ENCODE results near the gene ACADM.
"Not testable (repeated sequence)": the region's sequence is repeated elsewhere in the genome, so short reads cannot be mapped to it uniquely, and the experiment has no call there.

ACADM gene

DNA sequence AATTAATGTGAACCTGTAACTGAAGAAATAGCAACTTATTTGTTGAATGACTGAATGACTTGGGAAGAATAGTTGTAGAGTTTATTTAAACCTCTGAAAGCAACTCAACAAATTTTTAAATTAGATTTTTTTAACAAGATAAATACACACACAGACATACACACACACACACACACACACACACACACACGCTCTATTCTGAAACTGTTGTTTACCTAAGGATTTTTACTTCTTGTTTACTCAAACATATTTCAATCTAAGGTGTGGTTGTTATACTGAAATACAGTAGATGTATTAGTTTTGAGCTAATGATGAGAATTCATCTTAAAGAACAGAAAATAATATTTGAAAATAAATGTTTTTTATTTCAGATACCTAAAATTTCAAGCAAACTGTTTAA lies 11.5 kb downstream of the ACADM start:
- DNase-seq (ENCODE audit: low read depth, low spot score): no peak

GRCh38 chr1:75742047-75742625 lies 17.6 kb downstream of the ACADM start:
- DNase-seq (ENCODE audit: low read depth, low spot score): no peak

- DNase-seq (ENCODE audit: low read depth, low spot score): no peak
These were observed 20.8 kb downstream of the ACADM start for GRCh38 chr1:75745276-75745675.

DNA sequence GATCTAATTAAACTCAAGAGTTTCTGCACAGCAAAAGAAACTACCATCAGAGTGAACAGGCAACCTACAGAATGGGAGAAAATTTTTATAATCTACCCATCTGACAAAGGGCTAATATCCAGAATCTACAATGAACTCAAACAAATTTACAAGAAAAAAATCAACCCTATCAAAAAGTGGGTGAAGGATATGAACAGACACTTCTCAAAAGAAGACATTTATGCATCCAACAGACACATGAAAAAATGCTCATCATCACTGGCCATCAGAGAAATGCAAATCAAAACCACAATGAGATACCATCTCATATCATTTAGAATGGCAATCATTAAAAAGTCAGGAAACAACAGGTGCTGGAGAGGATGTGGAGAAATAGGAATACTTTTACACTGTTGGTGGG lies 32.7 kb downstream of the ACADM start:
- DNase-seq (ENCODE audit: low read depth, low spot score): not testable (repeated sequence)

- DNase-seq (ENCODE audit: low read depth, low spot score): not testable (repeated sequence)
These were observed 34.0 kb downstream of the ACADM start for GRCh38 chr1:75758543-75758942.

GRCh38 chr1:75764057-75764655 lies 39.6 kb downstream of the ACADM start:
- DNase-seq (ENCODE audit: low read depth, low spot score): no peak

- DNase-seq (ENCODE audit: low read depth, low spot score): no peak
These were observed 41.3 kb downstream of the ACADM start for GRCh38 chr1:75765697-75766355.

- no peak for DNase-seq (ENCODE audit: low read depth, low spot score)
These were observed 43.5 kb downstream of the ACADM start for GRCh38 chr1:75768016-75768415.

DNA sequence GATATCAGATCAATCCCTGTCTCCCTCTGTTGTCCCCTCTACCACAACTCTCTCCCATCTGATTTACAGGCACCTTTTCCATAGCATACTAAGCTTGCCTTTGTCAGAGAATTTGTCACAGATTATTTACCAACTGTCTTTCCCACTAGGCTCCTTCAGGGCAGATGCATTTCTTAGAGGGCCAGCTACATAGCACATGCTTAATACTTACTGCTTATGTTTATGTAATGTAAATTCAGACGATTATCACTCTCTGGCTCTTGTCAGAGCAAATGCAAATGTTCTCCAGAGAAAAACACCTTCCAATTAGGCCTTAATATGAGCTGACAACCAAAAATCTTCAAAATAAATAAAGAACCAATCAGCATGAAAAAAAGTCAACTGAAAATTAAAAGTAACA lies 46.3 kb downstream of the ACADM start:
- DNase-seq (ENCODE audit: low read depth, low spot score): no peak

DNA sequence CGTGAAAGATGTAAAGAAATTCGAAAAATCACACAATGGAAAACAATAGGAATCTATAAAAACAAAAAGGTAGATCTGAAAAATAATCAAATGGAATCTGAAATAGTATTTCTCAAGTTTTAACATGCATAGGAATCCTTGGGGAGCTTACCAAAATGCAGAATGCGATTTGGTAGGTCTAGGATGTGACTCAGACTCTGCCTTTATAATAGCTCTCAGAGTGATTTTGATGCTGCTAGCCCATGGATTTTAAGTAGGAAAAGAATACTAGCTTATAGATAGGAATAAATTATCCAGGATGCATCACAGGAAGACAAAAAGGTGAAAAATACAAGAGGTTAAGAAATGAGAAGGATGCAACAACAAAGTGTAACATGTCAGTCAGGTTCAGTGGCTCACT lies 47.5 kb downstream of the ACADM start:
- no peak for DNase-seq (ENCODE audit: low read depth, low spot score)

DNA sequence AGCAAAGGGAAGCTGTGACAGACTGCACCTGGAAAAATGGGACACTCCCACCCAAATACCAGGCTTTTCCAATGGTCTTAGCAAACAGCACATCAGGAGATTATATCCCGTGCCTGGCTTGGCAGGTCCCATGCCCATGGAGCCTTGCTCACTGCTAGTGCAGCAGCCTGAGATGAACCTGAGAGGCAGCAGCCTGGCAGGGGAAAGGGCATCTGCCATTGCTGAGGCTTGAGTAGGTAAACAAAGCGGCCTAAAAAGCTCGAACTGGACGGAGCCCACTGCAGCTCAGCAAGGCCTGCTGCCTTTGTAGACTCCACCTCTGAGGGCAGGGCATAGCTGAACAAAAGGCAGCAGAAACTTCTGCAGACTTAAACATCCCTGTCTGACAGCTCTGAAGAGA lies 53.3 kb downstream of the ACADM start:
- DNase-seq (ENCODE audit: low read depth, low spot score): not testable (repeated sequence)

DNA sequence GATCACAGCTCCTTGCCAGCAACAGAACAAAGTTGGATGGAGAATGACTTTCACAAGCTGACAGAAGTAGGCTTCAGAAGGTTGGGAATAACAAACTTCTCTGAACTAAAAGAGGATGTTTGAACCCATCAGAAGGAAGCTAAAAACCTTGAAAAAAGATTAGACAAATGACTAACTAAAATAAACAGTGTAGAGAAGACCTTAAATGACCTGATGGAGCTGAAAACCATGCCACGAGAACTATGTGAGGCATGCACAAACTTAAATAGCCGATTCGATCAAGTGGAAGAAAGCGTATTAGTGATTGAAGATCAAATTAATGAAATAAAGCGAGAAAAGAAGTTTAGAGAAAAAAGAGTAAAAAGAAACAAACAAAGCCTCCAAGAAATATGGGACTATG lies 54.2 kb downstream of the ACADM start:
- not testable (repeated sequence) for DNase-seq (ENCODE audit: low read depth, low spot score)

- DNase-seq (ENCODE audit: low read depth, low spot score): not testable (repeated sequence)
These were observed 55.7 kb downstream of the ACADM start for GRCh38 chr1:75780183-75780582.

DNA sequence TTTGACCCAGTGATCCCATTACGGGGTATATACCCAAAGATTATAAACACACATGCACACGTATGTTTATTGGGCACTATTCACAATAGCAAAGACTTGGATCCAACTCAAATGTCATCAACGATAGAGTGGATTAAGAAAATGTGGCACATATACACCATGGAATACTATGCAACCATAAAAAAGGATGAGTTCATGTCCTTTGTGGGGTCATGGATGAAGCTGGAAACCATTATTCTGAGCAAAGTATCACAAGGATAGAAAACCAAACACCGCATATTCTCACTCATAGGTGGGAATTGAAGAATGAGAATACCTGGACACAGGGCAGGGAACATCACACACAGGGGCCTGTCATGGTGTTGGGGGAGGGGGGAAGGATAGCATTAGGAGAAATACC lies 59.4 kb downstream of the ACADM start:
- not testable (repeated sequence) for DNase-seq (ENCODE audit: low read depth, low spot score)

DNA sequence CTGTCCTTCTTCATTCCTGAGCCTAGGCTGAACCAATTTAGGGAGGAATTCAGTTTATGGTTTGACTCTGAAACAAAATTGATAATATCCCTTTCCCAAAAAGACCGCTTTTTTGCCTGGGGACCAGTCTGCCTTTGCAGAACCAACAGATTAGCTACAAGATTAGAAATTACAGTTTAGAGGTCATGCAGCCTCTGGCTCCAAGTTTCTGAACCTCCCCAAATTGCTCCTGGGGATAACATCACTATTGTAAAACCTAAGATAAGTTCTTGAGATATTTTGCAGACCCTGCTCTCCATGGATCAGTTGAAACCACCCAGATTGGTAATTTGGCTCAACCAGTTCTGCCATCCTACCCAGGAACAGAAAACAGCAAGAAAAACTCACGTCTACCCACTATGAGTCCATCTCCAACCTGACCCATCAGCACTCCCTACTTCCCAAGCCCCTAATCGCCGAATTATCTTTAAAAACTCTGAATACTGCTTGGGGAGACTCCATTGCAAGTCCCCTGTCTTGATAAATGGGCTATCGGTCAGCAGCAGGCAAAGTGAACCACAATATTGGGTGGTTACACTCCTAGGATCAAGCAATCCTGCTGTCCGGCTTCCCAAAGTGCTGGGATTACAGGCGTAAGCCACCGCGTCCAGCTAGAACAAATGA lies 60.9 kb downstream of the ACADM start:
- no peak for DNase-seq (ENCODE audit: low read depth, low spot score)

DNA sequence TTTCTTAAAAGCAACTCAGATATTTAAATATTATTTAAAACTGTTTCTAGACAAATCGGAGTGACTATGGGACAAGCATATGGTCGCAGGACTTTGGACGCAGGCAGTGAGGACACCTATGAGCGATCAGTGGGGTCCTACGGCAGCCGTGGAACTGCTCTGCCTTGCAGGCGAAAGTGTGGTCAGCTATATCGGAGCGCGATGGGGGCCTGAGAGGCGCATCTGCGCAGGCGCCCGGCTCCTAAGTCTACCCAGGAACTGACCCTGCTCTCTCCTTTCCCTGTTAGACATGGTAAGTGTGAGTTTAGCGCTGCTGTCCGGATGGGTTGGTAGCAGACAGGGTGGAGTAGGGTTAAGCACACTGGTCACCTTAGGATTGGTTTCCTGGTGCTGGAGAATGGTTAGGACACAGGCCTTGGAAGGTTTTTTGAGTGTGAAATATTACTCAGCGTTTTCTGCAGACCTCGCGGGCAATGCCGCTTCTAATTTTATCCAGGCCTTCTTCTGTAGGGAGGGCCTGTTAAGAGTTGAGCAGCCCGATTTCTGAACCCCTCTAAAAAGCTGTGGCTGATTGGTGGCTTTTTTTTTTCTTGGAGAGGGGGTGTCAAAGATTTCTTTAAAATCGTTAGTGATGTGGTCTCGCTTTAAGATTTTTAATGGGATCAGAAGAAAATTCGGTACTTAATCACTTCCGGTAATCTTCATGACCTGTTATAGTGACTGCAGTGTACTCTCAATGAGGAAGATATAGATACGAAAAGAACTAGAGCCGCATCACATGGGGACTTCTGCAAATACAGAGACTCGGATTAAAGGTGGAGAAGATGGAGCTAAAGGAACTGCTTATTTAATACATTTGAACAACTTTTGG lies 61.7 kb downstream of the ACADM start, which contains the start of gene RABGGTB:
RABGGTB (plus strand) TSS at position 274 of the 871 bp plus-strand sequence; CDS start at position 290, 16 bp downstream.
- DNase-seq (ENCODE audit: low read depth, low spot score): peak; percentile 80

DNA sequence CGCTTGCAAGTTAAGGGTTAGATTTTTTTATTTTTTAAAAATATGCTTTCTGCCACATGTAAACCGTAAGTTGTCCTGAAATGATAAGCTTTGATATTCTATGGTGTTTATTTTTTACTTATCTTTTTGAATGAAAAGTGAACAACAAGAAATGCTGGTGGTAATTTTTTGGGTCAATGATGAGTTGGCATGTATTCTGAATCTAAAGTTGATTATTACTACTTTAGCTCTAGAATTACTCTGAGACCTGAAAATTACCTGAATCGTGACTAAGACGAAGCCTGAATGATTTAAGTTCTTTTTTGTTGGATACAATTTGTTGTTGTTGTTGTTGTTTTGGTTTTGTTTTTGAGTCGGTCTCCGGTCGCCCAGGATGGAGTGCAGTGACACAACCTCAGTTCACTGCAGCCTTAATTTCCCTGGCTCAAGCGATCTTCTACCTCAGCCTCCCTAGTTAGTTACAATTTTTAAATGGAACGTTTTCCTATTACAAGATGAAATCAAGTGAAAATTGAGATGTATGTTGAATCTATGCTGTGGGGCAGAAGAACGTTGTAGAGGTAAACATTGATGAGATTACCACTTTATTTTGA lies 62.5 kb downstream of the ACADM start:
- DNase-seq (ENCODE audit: low read depth, low spot score): no peak

DNA sequence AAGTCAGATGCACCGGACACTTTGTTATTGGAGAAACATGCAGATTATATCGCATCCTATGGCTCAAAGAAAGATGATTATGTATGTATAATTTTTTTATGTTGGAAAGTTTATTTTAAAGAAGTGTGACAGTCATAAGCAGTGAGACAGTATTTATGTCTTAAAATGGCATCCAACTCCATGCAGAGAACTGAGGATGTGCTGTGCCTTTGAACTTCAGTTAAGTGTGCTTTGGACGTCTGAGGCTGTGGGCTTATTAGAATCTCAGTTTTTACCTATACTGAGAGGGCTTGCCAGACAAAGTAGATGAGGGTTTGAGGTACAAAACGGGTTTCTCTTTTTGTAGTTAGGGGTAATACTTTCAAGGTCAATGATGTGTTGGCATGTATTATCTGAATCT lies 63.0 kb downstream of the ACADM start:
- DNase-seq (ENCODE audit: low read depth, low spot score): no peak

DNA sequence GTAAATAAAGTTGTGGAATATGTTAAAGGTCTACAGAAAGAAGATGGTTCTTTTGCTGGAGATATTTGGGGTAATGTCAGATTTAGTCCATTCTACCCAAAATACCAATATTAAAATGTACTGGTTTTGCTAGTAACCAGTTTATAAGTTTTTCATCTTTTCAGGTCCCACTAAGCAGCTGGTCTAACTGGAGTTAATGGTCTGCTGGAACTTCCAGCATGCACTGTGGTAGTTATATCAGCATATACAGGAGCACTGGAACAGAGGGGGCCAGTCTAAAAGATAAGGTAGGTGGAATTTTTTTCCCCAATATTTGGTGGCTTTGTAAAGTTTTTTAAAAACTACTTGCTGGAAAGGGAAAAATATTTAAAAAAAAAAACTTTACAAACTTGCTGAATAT lies 65.5 kb downstream of the ACADM start:
- DNase-seq (ENCODE audit: low read depth, low spot score): no peak

DNA sequence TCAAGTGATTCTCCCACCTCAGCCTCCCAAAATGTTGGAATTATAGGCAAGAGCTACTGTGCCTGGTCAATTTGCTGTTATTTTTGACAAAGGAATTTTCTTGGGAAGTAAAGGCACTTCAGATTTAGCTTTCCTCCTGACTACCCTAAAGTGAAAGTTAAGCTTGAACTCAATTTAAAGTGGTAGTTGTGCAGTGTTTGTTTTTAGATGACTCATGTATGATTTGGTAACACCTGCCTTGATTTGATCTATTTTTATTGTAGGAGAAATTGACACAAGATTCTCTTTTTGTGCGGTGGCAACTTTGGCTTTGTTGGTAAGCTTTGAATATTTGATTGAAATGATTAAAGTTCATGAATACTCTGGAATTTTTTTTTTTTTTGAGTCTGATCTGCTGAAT lies 66.5 kb downstream of the ACADM start:
- no peak for DNase-seq (ENCODE audit: low read depth, low spot score)

- DNase-seq (ENCODE audit: low read depth, low spot score): no peak
These were observed 67.6 kb downstream of the ACADM start for GRCh38 chr1:75792091-75792490.
